ENCODE results near the gene FGFR3. TPM values are rescaled to one million over a fixed set of nuclear protein-coding genes. Genes with fewer than 3 reads are reported as not detected.

FGFR3 gene
- total and polyA plus RNA-seq, 4 experiments from 2014 or later, result 0.53 to 0.67 TPM; not detected in 2

DNA sequence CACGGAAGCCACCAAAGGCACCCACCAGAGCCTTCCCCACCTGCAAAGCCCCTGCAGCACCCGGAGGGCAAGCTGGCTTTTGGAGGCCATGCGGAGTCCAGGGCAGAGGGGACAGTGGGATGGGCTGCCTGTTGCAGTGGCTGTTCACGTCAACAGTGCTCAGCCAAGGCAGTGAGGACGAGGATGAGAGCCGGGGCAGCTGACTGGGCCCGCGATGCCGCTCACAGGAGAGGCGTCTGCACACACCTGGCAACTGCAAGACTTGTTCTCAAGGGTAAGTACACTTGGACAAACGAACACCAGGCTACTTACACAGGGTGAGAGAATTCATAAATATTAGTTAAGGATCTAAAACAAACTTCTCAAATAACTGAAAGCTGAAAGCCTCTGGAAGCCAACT, 19.6 kb downstream of the FGFR3 start:
- no peaks in the 10 kb centered on the region for H3K27me3 Mint-ChIP-seq

DNA sequence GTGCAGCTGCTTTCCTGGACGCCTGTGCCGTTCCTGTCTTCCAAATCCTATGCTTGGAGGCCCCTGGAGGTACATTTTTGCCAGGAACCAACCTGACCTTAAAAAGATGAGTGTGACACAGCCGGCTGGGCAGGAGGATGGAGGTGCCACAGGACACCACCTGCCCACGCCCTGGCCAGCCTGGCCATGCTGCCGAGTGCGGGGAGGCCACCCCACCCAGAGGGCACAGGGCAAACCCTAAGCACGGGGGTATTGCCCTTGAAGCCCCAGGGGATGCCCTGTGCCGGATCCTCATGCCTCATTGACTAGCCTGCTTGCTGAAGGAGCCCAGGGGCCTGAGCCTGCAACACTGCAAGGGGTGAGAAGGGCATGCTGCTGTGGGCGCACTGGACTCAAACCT, 20.1 kb downstream of the FGFR3 start:
- Histone ChIP-seq H3K4me1 (ENCODE audit: insufficient read depth, low read length) (no peaks in the 10 kb centered on the region), H3K9me3 (ENCODE audit: control insufficient read depth in 1 of 2, low read length in 2 of 2) (no peaks in the 10 kb centered on the region), H3K27me3 (ENCODE audit: insufficient read depth, low read length) (no peaks in the 10 kb centered on the region), H3K36me3 (ENCODE audit: insufficient read depth, low read length) (peaks cover 35% of the 10 kb centered on the region), H3K4me3 (ENCODE audit: low read length in 2 of 2) (no peak overlapping the region), H3K27ac (ENCODE audit: low read depth, low read length) (no peak overlapping the region)
- Mint-ChIP-seq H3K4me3 (no peak overlapping the region), H3K27me3 (no peaks in the 10 kb centered on the region), H3K36me3 (peaks cover 26 to 37% of the 10 kb centered on the region in 2 donors), H3K9me3 (no peaks in the 10 kb centered on the region), H3K4me1 (peaks cover 0 to 1% (median 0%) of the 10 kb centered on the region in 4 donors), H3K27ac (no peak overlapping the region)
- ChIA-PET POLR2A (ENCODE audit: partially characterized antibody) (no interaction called here), CTCF (ENCODE audit: partially characterized antibody) (interaction anchor here (1.3 to 5.6 kb wide), 4 partner anchors 65 to 119 kb away, joined by 4 to 32 read pairs (median 17); no protein-coding TSS in a partner anchor)
- intact Hi-C loops (cut with micrococcal nuclease), result no loop called here
- DNase-seq, result no peak

More for the DNA sequence above, 19.6 kb downstream of the FGFR3 start:
- no peak for DNase-seq
- Histone ChIP-seq H3K27ac (ENCODE audit: low read depth, low read length) (no peak overlapping the region), H3K36me3 (ENCODE audit: insufficient read depth, low read length) (peaks cover 31% of the 10 kb centered on the region), H3K4me3 (ENCODE audit: low read length in 2 of 2) (no peak overlapping the region), H3K4me1 (ENCODE audit: insufficient read depth, low read length) (no peaks in the 10 kb centered on the region), H3K27me3 (ENCODE audit: insufficient read depth, low read length) (no peaks in the 10 kb centered on the region), H3K9me3 (ENCODE audit: control insufficient read depth in 1 of 2, low read length in 2 of 2) (no peaks in the 10 kb centered on the region)
- CTCF ChIA-PET (ENCODE audit: partially characterized antibody), result interaction anchor here (0.7 to 5.6 kb wide), 6 partner anchors 34 to 119 kb away, joined by 3 to 32 read pairs (median 4); no protein-coding TSS in a partner anchor
- no peaks in the 10 kb centered on the region for H3K9me3 Mint-ChIP-seq
- H3K36me3 Mint-ChIP-seq, result peaks cover 26 to 34% of the 10 kb centered on the region in 2 donors
- intact Hi-C loops (cut with micrococcal nuclease), result no loop called here
- H3K4me1 Mint-ChIP-seq, result peaks cover 0 to 1% (median 0%) of the 10 kb centered on the region in 4 donors
- H3K4me3 Mint-ChIP-seq, result no peak overlapping the region
- no peak overlapping the region for H3K27ac Mint-ChIP-seq
- POLR2A ChIA-PET (ENCODE audit: partially characterized antibody), result no interaction called here

DNA sequence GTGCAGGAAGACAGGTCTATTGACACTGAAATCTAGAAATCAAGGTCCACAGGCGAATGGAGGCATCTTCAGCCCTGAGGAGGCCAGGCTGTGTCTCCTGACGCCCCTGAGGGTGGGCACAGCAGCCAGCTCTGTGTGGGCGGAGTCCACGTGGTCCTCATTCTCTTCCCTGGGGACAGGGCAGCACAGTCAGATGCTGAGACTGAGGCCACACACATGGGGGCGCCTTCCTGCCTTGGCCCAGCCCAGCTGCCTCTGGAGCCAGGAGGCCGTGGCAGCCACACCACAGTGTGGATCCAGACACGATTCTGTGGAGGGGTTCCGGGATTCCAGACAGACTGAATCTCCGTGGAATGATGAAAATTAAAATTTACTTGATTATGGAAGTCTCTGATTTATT, 20.8 kb downstream of the FGFR3 start:
- Mint-ChIP-seq H3K4me1 (peaks cover 0 to 1% (median 0%) of the 10 kb centered on the region in 4 donors), H3K36me3 (peaks cover 26 to 43% of the 10 kb centered on the region in 2 donors), H3K27ac (no peak overlapping the region), H3K4me3 (no peak overlapping the region), H3K27me3 (no peaks in the 10 kb centered on the region), H3K9me3 (no peaks in the 10 kb centered on the region)
- Histone ChIP-seq H3K27me3 (ENCODE audit: insufficient read depth, low read length) (no peaks in the 10 kb centered on the region), H3K4me1 (ENCODE audit: insufficient read depth, low read length) (no peaks in the 10 kb centered on the region), H3K36me3 (ENCODE audit: insufficient read depth, low read length) (peaks cover 35% of the 10 kb centered on the region), H3K4me3 (ENCODE audit: low read length in 2 of 2) (no peak overlapping the region), H3K27ac (ENCODE audit: low read depth, low read length) (no peak overlapping the region), H3K9me3 (ENCODE audit: control insufficient read depth in 1 of 2, low read length in 2 of 2) (no peaks in the 10 kb centered on the region)
- DNase-seq, result no peak
- ChIA-PET POLR2A (ENCODE audit: partially characterized antibody) (no interaction called here), CTCF (ENCODE audit: partially characterized antibody) (interaction anchor here (5.6 kb wide), 1 partner anchor 86 kb away, joined by 32 read pairs; no protein-coding TSS in a partner anchor)
- intact Hi-C loops (cut with micrococcal nuclease), result no loop called here

DNA sequence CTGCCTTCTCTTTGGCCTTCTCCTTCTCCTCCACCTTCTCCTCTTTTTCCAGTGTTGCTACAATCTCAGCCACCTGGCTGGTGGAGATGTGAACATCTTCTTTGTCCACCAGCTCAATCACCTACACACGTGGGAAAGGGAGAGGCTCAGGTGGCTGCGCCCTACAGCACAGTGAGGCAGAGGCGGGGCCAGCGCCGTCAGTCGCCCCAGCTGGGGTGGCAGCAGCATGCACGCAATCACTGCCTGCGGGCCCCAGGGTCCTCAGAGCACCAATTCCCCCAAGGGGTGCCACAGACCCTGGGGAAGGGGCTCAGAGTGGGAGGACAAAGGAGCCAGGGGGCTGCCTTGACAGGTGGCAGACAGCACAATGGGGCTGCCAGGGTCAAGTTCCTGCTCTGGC, 21.4 kb downstream of the FGFR3 start:
- ChIA-PET POLR2A (ENCODE audit: partially characterized antibody) (no interaction called here), CTCF (ENCODE audit: partially characterized antibody) (interaction anchor here (5.6 kb wide), 1 partner anchor 85 kb away, joined by 32 read pairs; no protein-coding TSS in a partner anchor)
- Mint-ChIP-seq H3K27ac (peak overlapping the region in 1 of 7 donors; percentile 48), H3K27me3 (no peaks in the 10 kb centered on the region), H3K4me3 (no peak overlapping the region), H3K9me3 (no peaks in the 10 kb centered on the region), H3K36me3 (peaks cover 30 to 48% of the 10 kb centered on the region in 2 donors), H3K4me1 (peaks cover 0 to 1% (median 0%) of the 10 kb centered on the region in 4 donors)
- Histone ChIP-seq H3K27me3 (ENCODE audit: insufficient read depth, low read length) (no peaks in the 10 kb centered on the region), H3K36me3 (ENCODE audit: insufficient read depth, low read length) (peaks cover 40% of the 10 kb centered on the region), H3K27ac (ENCODE audit: low read depth, low read length) (no peak overlapping the region), H3K4me1 (ENCODE audit: insufficient read depth, low read length) (no peaks in the 10 kb centered on the region), H3K4me3 (ENCODE audit: low read length in 2 of 2) (no peak overlapping the region), H3K9me3 (ENCODE audit: control insufficient read depth in 1 of 2, low read length in 2 of 2) (no peaks in the 10 kb centered on the region)
- DNase-seq, result no peak
- intact Hi-C loops (cut with micrococcal nuclease), result no loop called here

- Mint-ChIP-seq H3K27ac (no peak overlapping the region), H3K4me1 (peaks cover 0 to 1% (median 0%) of the 10 kb centered on the region in 4 donors), H3K36me3 (peaks cover 39 to 57% of the 10 kb centered on the region in 2 donors), H3K27me3 (no peaks in the 10 kb centered on the region), H3K4me3 (no peak overlapping the region), H3K9me3 (no peaks in the 10 kb centered on the region)
- H3K9me3 ChIP-seq (ENCODE audit: control insufficient read depth in 1 of 2, low read length in 2 of 2), result no peaks in the 10 kb centered on the region
- ChIA-PET POLR2A (ENCODE audit: partially characterized antibody) (no interaction called here), CTCF (ENCODE audit: partially characterized antibody) (interaction anchor here (5.6 kb wide), 1 partner anchor 85 kb away, joined by 32 read pairs; no protein-coding TSS in a partner anchor)
- H3K4me3 ChIP-seq (ENCODE audit: low read length in 2 of 2), result no peak overlapping the region
- intact Hi-C loops (cut with micrococcal nuclease), result no loop called here
- H3K4me1 ChIP-seq (ENCODE audit: insufficient read depth, low read length), result no peaks in the 10 kb centered on the region
- no peaks in the 10 kb centered on the region for H3K27me3 ChIP-seq (ENCODE audit: insufficient read depth, low read length)
- H3K27ac ChIP-seq (ENCODE audit: low read depth, low read length), result no peak overlapping the region
- no peak for DNase-seq
- H3K36me3 ChIP-seq (ENCODE audit: insufficient read depth, low read length), result peaks cover 48% of the 10 kb centered on the region
Measured at GRCh38 chr4:1815096-1815996, 22.3 kb downstream of the FGFR3 start.

DNA sequence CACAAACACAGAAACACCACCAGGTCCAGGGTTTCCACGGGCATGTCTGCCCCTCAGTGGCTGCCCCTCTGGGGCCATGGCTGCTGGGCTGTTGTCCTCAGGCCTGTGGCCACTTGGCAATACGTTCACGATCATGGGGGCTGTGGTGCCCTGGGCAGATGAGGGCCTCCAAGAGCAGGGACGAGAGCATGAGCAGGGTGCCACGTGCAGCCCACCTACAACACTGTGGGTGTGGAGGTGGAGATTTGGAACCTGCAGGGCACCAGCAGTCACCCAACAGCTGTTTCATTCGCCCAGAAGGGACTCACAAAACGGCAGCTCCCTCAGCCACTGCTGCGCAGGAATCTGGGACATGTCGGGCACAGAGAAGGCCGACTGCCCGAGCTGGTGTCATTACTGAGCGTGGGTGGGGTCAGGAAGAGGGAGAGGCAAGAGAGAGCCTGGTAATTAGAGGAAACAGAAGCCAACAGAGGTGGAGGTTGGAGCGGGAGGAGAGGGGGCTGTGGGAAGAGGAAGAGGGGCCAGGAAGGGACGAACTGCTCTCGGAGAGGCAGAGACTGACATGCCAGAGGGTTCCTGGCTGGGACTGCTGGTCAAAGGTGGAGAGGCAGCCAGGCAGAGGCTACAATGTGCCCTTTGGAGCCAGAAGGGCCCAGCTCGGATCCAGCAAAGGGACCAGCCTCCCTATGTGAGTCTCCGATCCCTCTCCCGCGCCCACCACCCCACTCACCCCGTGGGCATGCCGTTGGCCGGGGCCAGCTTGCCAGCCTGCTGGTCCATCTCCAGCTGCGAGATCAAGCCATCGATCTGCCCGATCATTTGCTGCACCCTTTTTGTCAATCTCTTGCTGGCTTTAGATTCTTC, 23.1 kb downstream of the FGFR3 start:
- Mint-ChIP-seq H3K27ac (peak overlapping the region in 1 of 7 donors; percentile 52), H3K27me3 (no peaks in the 10 kb centered on the region), H3K4me1 (peaks cover 0 to 1% (median 0%) of the 10 kb centered on the region in 4 donors), H3K9me3 (no peaks in the 10 kb centered on the region), H3K36me3 (peaks cover 40 to 59% of the 10 kb centered on the region in 2 donors), H3K4me3 (no peak overlapping the region)
- Histone ChIP-seq H3K4me3 (ENCODE audit: low read length in 2 of 2) (no peak overlapping the region), H3K4me1 (ENCODE audit: insufficient read depth, low read length) (no peaks in the 10 kb centered on the region), H3K27me3 (ENCODE audit: insufficient read depth, low read length) (no peaks in the 10 kb centered on the region), H3K27ac (ENCODE audit: low read depth, low read length) (no peak overlapping the region), H3K9me3 (ENCODE audit: control insufficient read depth in 1 of 2, low read length in 2 of 2) (no peaks in the 10 kb centered on the region), H3K36me3 (ENCODE audit: insufficient read depth, low read length) (peaks cover 49% of the 10 kb centered on the region)
- ChIA-PET CTCF (ENCODE audit: partially characterized antibody) (interaction anchor here (5.6 kb wide), 1 partner anchor 84 kb away, joined by 32 read pairs; no protein-coding TSS in a partner anchor), POLR2A (ENCODE audit: partially characterized antibody) (no interaction called here)
- intact Hi-C loops (cut with micrococcal nuclease), result no loop called here
- DNase-seq, result no peak

Data from CD4-positive, alpha-beta memory T cell (primary cell).